ENCODE results near the gene BEST4. TPM values are rescaled to one million over a fixed set of nuclear protein-coding genes. Genes with fewer than 3 reads are reported as not detected.

Gene BEST4
- polyA plus RNA-seq, 1 donor (not counting 4 experiments of a cell fraction or from before 2014, with no cell fraction given): 0.14 TPM

DNA sequence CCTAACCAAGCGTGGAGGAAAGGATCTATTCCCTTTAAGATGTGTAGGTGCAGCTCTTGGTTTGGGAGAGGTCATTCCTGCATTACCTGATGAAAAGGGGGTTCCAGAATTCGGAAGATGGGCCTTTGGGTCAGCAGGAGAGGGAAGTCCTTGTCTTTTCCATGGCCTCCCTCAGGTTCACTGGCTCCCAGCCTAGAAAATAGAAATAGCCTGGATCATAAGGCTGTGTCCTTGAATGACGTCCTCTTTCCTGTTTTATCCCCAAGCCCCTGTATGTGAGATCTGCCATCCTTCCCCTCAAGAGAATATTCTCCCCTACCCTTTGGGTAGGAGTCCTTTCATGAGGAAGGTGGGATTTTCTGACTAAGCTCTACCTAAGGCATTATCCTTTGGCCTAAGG is 27.1 kb downstream of the BEST4 start:
- Histone ChIP-seq H3K4me3 (ENCODE audit: control insufficient read depth in 2 of 3, extremely low read depth in 1 of 3, insufficient read depth in 2 of 3, low read depth in 1 of 3, low read length in 3 of 3) (no peak overlapping the region), H4K20me1 (ENCODE audit: control insufficient read depth, extremely low read depth, insufficient read depth, low read length) (no peaks in the 10 kb centered on the region), H3K4me2 (ENCODE audit: control insufficient read depth, extremely low read depth, insufficient read depth, low read depth, low read length) (no peak overlapping the region), H3K79me2 (ENCODE audit: control insufficient read depth, insufficient read depth, low read length) (no peaks in the 10 kb centered on the region), H3K9ac (ENCODE audit: control insufficient read depth, extremely low read depth, insufficient read depth, low read length) (no peak overlapping the region), H3K9me1 (ENCODE audit: control insufficient read depth, extremely low read depth, insufficient read depth, low read length) (no peaks in the 10 kb centered on the region), H3K4me1 (ENCODE audit: control insufficient read depth, extremely low read depth, insufficient read depth, low read length) (no peaks in the 10 kb centered on the region), H2AFZ (ENCODE audit: control insufficient read depth, low read length) (no peak overlapping the region), H3K27ac (ENCODE audit: control insufficient read depth, insufficient read depth, low read length) (no peak overlapping the region), H3K9me3 (ENCODE audit: control insufficient read depth, low read depth, low read length) (no peaks in the 10 kb centered on the region), H3K36me3 (ENCODE audit: control insufficient read depth in 2 of 2, extremely low read depth in 1 of 2, insufficient read depth in 2 of 2, low read length in 2 of 2) (peaks cover 4 to 38% of the 10 kb centered on the region in 2 experiments), H3K27me3 (ENCODE audit: control insufficient read depth, extremely low read depth, insufficient read depth, low read length) (no peaks in the 10 kb centered on the region)
- dilution Hi-C loops (cut with MboI; ENCODE audit: extremely low pct_ligation_motif_present, low sequenced_read_pairs): no loop called here
- FAIRE-seq (no peak), DNase-seq (ENCODE audit: low read depth, low spot score) (no peak)
- no peak for TF ChIP-seq EZH2 (IDR thresholded peaks at IDR 0.05; ENCODE audit: low read length)
- TF ChIP-seq, protein P1, sequence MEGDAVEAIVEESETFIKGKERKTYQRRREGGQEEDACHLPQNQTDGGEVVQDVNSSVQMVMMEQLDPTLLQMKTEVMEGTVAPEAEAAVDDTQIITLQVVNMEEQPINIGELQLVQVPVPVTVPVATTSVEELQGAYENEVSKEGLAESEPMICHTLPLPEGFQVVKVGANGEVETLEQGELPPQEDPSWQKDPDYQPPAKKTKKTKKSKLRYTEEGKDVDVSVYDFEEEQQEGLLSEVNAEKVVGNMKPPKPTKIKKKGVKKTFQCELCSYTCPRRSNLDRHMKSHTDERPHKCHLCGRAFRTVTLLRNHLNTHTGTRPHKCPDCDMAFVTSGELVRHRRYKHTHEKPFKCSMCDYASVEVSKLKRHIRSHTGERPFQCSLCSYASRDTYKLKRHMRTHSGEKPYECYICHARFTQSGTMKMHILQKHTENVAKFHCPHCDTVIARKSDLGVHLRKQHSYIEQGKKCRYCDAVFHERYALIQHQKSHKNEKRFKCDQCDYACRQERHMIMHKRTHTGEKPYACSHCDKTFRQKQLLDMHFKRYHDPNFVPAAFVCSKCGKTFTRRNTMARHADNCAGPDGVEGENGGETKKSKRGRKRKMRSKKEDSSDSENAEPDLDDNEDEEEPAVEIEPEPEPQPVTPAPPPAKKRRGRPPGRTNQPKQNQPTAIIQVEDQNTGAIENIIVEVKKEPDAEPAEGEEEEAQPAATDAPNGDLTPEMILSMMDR (optimal IDR thresholded peaks at IDR 0.05 in 1 of 3, IDR thresholded peaks at IDR 0.05 in 1 of 3, conservative IDR thresholded peaks at IDR 0.05 in 1 of 3; ENCODE audit: extremely low read depth in 1 of 3, insufficient read depth in 2 of 3, low read length in 3 of 3): no peak

DNA sequence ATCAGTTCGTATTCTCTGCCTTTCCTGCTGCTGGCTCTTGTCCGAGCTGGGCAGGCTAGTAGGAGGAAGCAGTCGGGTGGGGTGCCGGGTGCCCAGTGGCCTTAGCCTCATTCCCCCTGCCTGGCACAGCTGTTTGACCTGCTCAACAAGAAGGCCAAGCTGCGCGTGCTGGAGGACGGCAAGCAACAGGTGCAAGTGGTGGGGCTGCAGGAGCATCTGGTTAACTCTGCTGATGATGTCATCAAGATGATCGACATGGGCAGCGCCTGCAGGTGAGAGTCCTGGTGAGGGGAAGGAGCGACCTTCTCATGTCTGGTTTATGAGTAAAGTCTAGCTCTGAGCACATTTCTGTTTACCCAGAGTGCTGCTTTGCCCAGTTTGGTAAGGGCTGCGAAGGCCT is 28.9 kb downstream of the BEST4 start:
- Histone ChIP-seq H3K4me1 (ENCODE audit: control insufficient read depth, extremely low read depth, insufficient read depth, low read length) (no peaks in the 10 kb centered on the region), H3K9ac (ENCODE audit: control insufficient read depth, extremely low read depth, insufficient read depth, low read length) (no peak overlapping the region), H3K4me2 (ENCODE audit: control insufficient read depth, extremely low read depth, insufficient read depth, low read depth, low read length) (no peak overlapping the region), H3K27ac (ENCODE audit: control insufficient read depth, insufficient read depth, low read length) (no peak overlapping the region), H3K79me2 (ENCODE audit: control insufficient read depth, insufficient read depth, low read length) (no peaks in the 10 kb centered on the region), H3K27me3 (ENCODE audit: control insufficient read depth, extremely low read depth, insufficient read depth, low read length) (no peaks in the 10 kb centered on the region), H3K36me3 (ENCODE audit: control insufficient read depth in 2 of 2, extremely low read depth in 1 of 2, insufficient read depth in 2 of 2, low read length in 2 of 2) (peaks cover 4 to 47% of the 10 kb centered on the region in 2 experiments), H2AFZ (ENCODE audit: control insufficient read depth, low read length) (no peak overlapping the region), H3K9me1 (ENCODE audit: control insufficient read depth, extremely low read depth, insufficient read depth, low read length) (no peaks in the 10 kb centered on the region), H4K20me1 (ENCODE audit: control insufficient read depth, extremely low read depth, insufficient read depth, low read length) (no peaks in the 10 kb centered on the region), H3K9me3 (ENCODE audit: control insufficient read depth, low read depth, low read length) (no peaks in the 10 kb centered on the region), H3K4me3 (ENCODE audit: control insufficient read depth in 2 of 3, extremely low read depth in 1 of 3, insufficient read depth in 2 of 3, low read depth in 1 of 3, low read length in 3 of 3) (no peak overlapping the region)
- dilution Hi-C loops (cut with MboI; ENCODE audit: extremely low pct_ligation_motif_present, low sequenced_read_pairs): no loop called here
- TF ChIP-seq EZH2 (IDR thresholded peaks at IDR 0.05; ENCODE audit: low read length): no peak
- TF ChIP-seq, protein P1 (optimal IDR thresholded peaks at IDR 0.05 in 1 of 3, IDR thresholded peaks at IDR 0.05 in 1 of 3, conservative IDR thresholded peaks at IDR 0.05 in 1 of 3; ENCODE audit: extremely low read depth in 1 of 3, insufficient read depth in 2 of 3, low read length in 3 of 3): no peak
- no peak for DNase-seq (ENCODE audit: low read depth, low spot score)
- no peak for FAIRE-seq

Data from keratinocyte (primary cell).